GM21423 (cell line): Measurements from ENCODE around the gene PAK6.

Experiments used
- ATAC-seq: cut with Tn5 transposase; IDR thresholded peaks from one replicate; pipeline ENCODE4 v1.9.1; 2021; ENCODE audit warnings: mild to moderate bottlenecking, moderate library complexity; ENCODE audit not compliant: unreplicated experiment

Gene PAK6

DNA sequence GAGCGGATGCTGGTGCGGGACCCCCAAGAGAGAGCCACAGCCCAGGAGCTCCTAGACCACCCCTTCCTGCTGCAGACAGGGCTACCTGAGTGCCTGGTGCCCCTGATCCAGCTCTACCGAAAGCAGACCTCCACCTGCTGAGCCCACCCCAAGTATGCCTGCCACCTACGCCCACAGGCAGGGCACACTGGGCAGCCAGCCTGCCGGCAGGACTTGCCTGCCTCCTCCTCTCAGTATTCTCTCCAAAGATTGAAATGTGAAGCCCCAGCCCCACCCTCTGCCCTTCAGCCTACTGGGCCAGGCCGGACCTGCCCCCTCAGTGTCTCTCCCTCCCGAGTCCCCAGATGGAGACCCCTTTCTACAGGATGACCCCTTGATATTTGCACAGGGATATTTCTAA is 37.1 kb downstream of the PAK6 start:
- ATAC-seq = no peak

DNA sequence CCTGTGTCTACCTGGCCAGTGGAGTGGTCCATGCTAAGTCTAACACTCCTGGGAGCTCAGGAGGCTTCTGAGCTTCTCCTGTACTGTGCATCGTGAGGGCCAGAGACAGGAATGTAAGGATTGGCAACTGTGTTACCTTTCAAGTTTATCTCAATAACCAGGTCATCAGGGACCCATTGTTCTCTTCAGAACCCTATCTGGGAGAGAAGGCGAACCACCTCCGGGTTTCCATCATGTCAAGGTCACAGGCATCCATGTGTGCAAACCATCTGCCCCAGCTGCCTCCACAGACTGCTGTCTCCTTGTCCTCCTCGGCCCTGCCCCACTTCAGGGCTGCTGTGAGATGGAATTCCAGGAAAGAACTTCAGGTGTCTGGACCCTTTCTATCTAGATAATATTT is 38.1 kb downstream of the PAK6 start:
- no peak for ATAC-seq

DNA sequence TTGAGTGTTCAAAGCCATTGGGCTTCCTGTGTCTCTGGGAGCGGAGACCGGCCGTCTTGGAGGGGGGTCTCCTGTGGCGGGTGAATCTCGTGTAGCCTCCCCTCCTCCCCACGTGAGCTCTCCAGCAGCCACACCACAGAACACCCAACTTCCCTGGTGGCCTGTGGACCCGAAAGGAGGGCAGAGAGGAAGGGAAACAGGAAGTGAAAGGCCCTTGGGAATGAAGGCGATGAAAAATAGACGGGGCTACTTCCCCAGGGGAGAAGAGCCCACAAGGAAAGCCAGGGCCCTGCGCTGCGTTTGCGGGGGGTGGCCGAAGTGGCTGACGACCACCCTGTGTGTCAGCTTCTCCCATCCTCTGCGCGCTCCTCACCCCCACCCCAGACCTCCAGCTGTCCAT is 38.6 kb downstream of the PAK6 start:
- no peak for ATAC-seq

DNA sequence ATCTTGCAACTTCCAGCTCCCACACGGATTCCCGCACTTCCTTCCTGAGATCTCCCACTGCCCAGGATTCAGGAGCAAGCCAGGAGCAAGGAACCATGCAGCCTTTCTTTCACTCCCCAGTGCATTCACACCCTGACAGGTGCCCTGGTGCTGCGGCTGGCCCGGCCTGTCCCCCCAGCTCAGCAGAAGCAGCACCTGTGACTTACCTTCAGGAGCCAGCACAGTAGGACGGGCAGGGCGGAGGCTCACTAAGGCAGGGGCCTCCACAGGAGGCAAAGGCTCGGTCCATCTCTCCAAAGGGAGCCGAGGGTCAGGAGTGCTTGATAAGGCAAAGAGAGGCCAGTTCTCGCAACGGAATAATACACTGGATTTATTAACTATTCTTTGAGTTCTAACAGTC is 39.2 kb downstream of the PAK6 start:
- ATAC-seq = no peak

DNA sequence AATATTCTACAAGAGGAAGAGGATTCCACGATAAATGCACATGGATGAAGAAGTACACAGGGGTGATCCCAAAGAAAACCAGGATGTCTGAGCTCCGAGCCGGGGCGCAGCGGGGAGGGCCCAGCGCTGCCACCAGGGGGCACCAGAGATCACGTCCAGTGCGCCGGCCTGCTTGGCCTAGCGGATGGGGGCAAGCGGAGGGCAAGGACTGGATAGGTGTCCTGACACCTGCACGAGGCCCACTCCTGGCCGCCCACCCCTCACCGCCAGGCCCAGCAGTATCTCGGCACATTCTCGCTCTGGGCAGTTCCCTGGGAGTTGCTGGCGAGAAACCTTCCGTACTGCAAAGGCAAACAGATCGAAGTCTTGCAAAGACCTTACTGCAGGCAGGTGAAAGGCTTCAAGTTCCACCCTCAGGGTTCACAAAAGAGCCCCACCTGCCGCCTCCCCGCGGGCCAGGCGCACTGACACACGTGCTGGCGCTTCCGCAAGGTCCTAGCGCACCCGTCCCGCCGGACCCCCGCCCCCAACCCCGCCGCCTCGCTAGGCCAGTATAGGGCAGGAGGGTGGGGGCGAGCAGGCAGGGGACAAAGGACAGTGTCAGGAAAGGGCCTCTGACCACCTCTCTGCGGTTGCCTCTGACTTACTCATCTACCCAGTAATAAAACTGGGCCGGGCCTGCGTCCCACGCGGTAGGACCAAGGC is 40.7 kb downstream of the PAK6 start:
- ATAC-seq = no peak

DNA sequence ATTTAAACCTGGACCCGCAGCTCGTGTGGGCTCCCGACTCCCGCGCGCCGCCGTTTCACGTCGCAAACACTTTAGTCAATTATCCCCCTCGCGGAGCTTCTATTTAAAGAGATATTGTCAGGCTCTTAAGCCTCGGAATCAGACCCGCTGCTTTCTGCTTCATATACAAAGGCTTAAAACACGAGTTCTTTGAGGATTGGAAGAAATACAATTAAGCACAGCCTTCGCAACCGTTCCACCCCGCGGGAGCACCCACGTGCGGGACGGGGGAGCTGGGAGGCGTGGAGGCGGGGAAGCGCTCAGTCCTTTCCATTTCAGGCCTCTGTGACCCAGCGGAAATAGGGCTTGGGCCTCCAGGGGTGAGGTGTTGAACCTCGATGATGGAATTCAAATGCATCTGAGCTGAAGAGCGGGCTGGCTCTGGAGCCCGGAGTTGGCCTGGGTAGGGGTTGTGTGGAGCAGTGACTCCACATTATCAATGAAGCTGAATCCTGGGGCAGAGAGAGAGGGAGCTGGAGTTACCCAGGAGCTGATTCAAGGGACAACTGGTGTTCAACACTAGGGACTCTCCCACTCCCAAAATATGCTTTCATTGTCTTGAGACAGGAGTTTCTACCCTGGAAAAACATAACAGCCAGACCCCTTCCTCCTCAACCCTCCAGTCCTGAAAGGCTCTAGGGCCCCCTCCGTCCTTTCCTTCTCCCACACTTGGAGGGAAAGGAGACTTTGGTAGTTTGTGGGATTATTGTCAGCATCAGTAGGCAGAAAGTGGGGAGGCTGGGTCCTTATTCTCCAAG is 41.6 kb downstream of the PAK6 start:
- no peak for ATAC-seq

DNA sequence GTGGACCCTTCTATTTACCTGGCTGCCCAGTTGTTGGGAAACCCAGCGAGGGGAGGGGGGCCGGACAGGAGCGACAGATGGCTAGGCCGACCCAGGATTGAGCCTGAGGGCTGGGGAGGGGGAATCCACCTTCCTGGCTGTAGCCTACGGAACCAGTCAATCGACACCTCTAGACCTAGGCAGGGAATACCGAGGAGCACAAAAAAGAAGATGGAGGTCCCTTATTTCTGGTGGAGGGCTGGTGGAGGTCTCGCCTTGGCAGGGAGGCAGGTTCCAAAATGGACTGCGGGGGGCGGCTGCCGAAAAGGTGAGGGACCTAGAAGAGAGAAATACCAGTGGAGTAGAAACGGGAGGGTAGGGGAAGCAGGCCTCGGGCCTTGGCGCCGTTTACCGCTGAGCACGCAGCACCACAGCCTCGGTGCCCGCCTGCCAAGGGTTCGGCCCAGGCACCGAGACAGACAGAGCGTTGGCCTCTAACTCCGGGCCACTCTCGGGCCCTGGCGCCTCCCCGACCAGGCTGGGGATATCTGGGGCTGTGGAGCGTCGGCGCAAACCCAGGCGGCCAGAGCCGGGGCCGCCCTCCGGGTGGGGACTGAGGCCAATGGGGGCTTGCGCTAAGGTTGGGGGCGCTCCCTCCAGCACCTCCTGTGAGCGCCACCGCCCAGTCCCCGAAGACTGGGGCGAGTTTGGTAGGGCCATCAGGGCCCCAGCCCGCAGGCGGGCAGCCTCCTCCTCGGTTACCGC is 42.4 kb downstream of the PAK6 start:
- no peak for ATAC-seq

DNA sequence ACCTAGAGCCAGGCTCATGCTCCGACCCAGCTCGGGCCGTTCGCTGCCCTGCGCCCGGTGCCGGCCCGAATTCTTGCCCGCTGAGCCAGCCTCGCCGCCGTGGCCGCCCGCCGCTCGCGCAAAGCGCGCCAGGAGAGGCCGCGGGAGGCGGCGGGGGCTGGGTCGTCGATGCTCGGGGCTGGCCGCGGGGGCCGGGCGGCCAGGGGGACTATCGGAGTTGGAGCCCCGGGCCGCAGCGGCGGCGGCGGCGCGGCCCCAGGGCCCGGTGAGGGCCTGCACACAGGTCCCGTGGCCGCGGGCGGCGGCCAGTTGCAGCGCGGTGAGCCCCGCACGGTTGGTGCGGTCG is 42.9 kb downstream of the PAK6 start:
- ATAC-seq = no peak

DNA sequence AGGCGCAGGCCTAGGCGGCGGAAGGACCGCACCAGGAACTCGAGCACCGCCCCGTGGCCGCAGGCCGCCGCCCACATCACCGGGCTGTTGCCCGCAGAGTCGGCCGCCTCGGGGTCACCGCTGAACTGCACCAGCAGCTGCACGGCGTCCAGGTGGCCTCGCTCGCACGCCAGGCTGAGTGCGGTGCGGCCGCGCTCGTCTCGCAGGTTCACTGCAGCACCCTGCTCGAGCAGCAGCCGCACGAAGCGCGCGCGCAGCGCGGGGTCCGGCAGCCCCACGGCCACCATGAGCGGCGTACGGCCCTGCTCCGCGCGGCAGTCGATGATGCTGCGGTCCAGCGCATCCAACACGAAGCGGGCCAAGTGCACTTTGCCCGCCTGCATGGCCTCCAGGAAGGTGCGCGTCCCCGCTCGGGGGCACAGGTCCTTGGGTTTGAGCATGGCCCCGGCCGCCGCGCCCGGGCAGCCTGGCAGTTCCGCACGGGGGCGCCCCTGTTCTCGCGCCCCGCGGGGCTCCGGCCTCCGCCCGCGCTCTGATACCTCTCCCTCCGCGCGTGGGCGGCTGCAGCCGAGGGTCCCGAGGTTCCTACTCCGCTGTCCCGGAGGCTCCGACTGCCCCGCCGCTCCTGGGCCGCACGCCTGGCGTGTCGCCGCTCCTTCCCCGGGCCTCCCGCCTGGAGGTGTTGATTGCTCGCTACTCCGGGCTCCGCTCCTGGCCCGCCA is 43.4 kb downstream of the PAK6 start:
- ATAC-seq = no peak

DNA sequence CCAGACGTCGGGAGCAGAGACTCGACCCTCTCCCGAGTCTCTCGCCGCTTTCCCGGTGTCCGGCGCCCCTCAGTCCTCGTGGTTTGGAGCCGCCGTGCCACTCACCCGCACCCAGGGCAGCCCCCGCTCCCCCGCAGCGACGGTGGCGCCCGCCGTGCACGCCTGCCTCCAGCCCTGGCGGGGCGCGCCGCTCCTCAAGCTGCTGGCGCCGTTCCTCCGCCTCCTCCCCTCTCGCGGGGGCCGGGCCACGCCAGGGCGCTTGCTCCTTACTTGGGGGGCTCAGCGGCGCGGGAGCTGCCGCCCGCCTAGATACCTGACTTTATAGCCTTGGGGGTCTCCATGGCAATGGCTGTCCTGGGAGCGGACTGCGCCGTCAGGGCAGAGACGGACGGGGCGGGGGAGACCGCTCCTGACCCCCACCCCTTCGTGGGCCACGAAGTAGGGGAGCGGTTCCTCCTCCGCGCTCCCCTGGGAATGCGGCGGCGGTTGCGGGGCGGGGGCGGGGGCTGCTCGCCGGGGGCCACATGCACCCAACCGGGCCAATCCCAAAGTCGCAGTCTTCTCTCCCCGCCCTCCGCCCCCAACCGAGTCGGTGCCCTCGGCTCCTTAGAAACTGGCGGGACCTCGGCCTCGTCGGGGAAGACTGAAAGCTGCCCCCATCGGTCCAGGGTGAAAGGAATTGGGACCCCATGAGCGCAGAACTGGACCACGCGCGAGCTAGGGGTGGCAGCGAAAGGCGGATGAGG is 44.2 kb downstream of the PAK6 start, which contains the start of gene ANKRD63:
Gene ANKRD63 (minus strand): TSS at position 196 of the 746 bp plus-strand sequence. CDS start 478 bp downstream, outside the sequence.
- ATAC-seq = no peak

DNA sequence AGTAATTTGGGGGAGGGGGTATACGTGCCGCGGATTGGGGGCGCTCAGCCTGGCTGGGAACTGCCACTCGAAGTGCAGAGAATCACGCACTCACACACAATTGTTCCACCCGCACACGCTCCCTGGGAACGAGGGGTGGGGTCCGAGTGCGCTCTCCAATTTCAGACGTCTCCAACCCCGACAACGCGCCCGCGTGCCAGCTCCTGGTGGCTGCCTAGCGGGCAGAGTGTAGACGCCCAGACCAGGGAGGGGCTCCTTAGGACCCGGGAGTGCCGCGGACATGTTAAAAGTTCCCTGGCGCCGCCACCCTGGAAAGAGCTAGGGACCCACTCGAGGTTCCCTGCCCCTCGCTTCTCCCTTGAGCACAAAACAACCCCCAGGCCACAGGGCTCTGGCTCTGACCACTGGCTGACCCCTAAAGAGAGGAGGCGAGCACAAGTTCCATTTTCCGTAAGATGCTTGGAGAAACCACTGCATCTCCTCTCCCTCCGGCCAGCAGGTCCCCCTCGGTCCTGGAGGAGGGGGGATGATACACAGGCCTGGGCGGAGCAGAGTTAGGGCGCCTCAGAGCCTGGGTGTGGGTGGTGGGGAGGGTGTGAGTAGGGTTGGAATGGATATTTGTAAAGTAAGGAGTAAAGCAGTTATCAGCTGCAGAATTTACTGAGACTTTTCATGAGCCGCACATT is 44.9 kb downstream of the PAK6 start:
- no peak for ATAC-seq

DNA sequence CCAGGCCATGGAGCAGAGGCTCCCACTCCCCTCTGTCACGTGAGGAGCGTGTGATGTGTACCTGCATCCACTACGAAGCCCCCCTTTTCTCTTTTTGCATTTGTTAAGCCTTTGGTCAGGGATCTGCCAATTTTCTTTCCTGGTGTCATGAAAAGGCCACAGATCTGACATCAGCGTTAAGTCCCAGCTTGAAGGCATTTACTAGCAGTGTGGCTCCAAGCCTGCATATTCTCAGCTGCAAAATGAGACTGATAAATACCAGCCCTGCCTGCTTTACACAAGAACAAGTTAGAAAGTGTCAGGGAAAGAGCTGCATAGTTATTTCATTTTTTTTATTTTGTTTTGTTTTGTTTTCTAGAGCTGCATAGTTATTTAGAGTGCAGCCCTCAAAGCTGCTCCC is 46.3 kb downstream of the PAK6 start:
- ATAC-seq = no peak

DNA sequence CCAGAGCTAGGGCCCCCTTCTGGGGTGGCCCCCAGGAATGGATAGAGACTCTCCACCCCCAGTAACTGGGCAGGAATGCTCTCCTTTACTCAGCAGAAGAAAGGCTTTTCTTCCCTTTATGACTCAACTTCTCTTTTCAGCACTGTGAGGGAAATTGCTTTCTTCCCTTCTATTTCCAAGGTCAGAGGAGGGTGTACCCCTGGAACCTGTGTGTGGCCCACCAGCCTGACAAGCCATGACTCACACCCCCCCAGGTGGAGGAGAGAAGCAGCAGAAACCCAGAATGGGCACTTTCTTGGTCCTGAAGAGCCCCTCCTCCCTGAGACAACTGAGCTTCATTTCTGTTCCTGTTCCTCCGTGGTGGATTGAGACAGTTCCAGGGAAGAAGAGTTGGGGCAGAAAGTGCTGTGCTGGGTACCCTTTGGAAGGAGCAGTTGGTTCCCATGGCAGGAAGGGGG is 46.7 kb downstream of the PAK6 start:
- ATAC-seq = no peak

DNA sequence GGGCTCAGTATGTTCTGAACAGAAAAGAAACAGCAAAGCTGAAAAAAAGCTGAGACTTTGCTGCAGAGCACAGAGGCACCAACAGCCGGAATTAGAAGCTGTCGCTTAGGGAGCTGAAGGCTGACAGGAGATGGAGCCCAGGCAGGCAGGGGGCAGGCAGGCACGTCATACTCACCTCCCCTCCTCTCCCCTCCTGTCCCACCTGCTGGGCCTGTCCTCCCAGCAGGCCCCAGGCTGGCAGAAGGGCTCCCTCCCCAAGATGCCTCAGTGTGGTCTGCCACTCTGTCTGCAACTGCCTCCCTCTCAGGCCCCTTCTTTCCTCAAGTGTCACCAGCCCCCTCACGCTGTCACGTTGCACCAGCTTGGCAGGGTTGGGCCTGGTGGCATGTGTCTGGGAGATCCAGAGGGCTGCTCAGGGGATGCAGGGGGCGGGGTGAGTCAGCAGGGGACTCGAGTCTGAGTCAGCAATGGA is 47.2 kb downstream of the PAK6 start:
- no peak for ATAC-seq

DNA sequence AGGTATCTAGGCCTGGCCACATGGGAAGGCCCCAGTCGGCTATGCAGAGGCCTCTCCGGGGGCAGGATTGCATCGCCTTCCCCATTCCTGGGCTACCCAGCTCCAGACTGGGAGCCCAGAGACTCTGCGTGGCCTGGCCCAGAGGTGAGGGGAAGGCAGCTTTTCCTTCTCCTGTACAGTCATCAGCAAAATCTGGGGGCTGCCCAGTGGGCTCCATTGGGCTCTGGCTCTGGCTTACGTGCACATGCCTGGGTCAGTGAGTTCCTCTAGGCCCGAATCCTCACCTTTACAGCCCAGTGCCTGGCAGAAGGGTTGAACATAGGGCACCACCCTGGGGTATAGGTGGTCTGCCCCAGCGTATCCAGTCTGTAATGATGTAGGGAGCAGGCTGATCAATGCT is 47.9 kb downstream of the PAK6 start:
- ATAC-seq = no peak

DNA sequence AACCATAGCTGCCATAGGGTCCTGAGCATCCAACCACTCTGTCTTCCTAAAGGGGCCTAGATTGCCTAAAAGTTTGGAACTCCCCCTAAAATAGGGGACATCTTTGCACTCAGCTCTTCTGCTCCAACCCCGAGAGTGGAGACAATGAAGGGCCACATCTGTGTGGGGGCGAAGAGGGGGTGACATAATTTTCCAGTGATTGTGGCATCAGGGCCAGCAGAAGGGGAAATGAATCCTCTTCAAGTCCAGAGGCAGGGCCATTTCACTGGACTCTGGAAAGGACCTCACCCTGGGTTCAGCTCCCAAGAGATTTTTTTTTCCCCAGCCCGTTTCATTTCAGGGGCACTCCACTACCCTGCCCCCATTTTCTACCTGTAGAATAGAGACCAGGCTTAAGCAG is 48.6 kb downstream of the PAK6 start:
- no peak for ATAC-seq

DNA sequence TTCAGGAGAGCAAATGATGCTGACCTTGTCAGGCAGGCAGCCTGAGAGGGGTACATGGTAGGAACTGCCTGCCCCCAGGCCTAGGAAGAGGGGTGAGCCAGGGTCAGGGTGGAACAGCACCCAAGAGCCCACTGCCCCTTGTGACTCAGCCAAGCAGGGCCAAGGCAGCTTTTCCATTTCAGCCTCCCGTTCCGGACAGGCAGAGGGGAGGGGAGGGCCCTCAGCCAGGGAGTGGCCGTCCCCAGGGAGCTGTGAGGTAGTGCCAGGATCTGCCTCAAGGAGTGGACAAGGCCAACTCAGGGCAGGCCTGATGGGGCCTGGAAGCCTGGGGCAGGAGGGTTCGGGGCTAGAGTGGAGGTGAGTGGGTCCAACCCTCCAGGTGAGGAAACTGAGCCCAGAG is 49.1 kb downstream of the PAK6 start:
- no peak for ATAC-seq

DNA sequence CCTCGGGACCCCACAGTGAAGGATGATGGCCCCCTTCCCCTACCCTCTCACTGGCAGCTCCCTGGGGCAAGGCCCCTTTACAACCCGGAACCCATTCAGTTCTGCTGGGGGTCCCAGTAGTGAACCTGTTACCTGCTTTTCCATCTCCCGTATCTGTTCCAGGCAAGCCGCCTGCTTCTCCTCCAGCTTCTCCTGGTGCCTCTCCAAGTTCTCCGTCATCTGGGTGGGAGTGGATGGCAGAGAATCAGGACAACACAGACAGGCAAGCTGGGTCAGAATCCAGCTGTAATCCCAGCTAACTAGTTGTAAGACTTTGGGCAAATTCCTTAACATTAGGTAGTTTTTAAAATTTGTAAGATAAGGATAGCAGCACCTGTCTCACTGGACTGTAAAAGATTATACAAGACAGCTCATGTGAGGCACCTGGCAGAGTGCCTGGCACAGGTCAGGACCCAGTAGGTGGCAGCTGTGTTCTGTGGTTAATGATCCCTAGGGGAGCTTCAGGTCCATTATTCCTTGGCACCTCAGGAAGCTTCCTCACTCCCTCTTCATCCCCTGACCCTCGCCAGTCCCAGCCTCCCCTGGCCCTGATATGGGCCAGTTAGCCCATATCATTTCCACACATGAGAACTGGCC is 50.4 kb downstream of the PAK6 start:
- ATAC-seq = no peak

DNA sequence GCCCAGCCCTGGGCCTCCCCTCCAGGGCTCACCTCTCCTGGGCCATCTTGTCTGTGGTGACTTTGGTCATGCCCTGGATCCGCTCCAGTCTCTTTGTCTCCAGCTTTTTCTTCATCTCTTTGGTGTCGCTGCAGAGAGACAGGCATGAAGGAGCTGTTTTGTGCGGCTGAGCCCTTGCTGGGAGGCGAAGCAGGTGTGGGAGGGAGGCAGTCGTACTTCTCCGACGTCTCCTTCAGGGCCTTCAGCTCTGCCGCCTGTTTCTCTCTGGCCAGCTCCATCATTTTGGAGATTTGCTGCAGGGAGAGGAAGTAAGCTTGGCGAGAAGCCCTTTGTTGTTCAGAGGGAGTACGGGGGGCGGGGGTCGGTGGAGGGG is 51.7 kb downstream of the PAK6 start:
- ATAC-seq = no peak
